ENCODE results near the gene ETV1. TPM values are rescaled to one million over a fixed set of nuclear protein-coding genes. Genes with fewer than 3 reads are reported as not detected.

The ETV1 gene
- total RNA-seq, 4 donors from 2014 or later = 0.41 to 2.0 (median 0.83) TPM

DNA sequence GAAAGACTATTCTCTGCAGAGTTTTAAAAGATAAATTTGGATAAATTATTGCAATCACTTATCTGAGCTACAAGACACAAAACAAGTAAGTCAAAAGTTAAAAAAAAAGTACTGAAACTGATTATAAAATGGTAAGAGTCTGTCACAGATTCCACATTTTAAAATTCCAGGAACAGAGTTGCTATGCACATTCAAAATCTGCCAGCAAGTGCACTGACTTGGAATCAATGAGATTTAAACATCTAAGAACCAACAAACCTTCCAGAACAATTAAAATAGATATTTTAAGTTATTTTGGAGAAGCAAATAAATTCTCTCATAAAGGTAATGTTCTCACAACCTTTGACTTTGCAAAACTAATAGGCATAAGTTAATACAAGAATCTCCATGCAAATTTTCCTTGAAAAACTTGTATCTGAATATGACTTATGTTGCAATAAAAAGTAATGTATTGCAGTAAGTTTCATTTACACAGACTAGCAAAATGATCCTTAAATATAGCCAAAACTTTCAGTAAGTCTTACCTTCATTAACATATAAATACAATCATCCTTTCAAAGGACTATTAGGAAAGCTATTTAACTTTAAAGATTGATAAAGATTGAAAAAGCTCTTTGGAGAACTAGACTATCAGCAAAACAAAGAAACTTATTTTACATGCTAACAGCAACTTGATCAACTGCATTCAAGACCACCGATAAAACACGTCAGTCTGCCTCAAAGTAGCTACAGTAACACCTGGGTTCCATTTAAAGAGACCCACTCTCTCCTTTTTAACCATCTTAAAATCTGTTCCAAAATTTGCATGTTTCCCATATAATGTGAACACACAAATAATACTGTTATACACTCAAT, 4.4 kb downstream of the ETV1 start:
- intact Hi-C loops (cut with DNase I; ENCODE audit: low total_unique reads) (no loop called here), in situ Hi-C loops (cut with MboI; ENCODE audit: low sequenced_read_pairs in 4 of 4) (no loop called here)
- Histone ChIP-seq H3K4me1 (peaks cover 8 to 12% of the 10 kb centered on the region in 2 donors), H3K9me3 (no peaks in the 10 kb centered on the region), H3K4me3 (no peak overlapping the region), H3K27ac (no peak overlapping the region), H3K36me3 (no peaks in the 10 kb centered on the region), H3K27me3 (peaks cover 0 to 12% (median 4%) of the 10 kb centered on the region in 3 donors)
- no peak for TF ChIP-seq POLR2A (IDR thresholded peaks at IDR 0.05)
- TF ChIP-seq, protein P1, sequence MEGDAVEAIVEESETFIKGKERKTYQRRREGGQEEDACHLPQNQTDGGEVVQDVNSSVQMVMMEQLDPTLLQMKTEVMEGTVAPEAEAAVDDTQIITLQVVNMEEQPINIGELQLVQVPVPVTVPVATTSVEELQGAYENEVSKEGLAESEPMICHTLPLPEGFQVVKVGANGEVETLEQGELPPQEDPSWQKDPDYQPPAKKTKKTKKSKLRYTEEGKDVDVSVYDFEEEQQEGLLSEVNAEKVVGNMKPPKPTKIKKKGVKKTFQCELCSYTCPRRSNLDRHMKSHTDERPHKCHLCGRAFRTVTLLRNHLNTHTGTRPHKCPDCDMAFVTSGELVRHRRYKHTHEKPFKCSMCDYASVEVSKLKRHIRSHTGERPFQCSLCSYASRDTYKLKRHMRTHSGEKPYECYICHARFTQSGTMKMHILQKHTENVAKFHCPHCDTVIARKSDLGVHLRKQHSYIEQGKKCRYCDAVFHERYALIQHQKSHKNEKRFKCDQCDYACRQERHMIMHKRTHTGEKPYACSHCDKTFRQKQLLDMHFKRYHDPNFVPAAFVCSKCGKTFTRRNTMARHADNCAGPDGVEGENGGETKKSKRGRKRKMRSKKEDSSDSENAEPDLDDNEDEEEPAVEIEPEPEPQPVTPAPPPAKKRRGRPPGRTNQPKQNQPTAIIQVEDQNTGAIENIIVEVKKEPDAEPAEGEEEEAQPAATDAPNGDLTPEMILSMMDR (IDR thresholded peaks at IDR 0.05 in 4 of 5, conservative IDR thresholded peaks at IDR 0.05 in 1 of 5) = no peak
- no peak for ATAC-seq
- no peak for DNase-seq

DNA sequence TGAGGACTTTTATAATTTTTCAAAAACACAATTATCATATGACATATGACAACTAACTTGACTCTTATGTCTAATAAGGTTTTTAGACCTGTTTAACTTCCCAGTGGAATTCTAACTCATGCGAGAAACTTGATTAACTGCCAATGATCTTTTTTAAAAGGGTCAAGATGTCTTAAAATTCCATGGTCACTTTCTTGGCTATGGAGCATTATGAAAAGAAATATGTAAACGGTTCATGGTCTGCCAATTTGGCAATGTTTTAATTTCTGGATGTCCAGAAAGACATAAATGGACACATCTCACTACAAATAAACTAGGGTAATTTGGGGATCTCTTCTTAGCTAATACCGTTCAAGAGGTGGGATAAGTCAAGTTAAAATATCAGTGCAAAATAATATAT, 5.4 kb downstream of the ETV1 start:
- H3K4me3 ChIP-seq = no peak overlapping the region
- no peaks in the 10 kb centered on the region for H3K9me3 ChIP-seq
- H3K27me3 ChIP-seq = peaks cover 0 to 12% (median 4%) of the 10 kb centered on the region in 3 donors
- ATAC-seq = no peak
- in situ Hi-C loops (cut with MboI; ENCODE audit: low sequenced_read_pairs in 4 of 4) (no loop called here), intact Hi-C loops (cut with DNase I; ENCODE audit: low total_unique reads) (no loop called here)
- H3K36me3 ChIP-seq = no peaks in the 10 kb centered on the region
- H3K4me1 ChIP-seq = peaks cover 5% of the 10 kb centered on the region in 2 donors
- H3K27ac ChIP-seq = no peak overlapping the region
- DNase-seq = no peak
- TF ChIP-seq POLR2A (IDR thresholded peaks at IDR 0.05) = no peak
- TF ChIP-seq, protein P1 (IDR thresholded peaks at IDR 0.05 in 4 of 5, conservative IDR thresholded peaks at IDR 0.05 in 1 of 5) = no peak

DNA sequence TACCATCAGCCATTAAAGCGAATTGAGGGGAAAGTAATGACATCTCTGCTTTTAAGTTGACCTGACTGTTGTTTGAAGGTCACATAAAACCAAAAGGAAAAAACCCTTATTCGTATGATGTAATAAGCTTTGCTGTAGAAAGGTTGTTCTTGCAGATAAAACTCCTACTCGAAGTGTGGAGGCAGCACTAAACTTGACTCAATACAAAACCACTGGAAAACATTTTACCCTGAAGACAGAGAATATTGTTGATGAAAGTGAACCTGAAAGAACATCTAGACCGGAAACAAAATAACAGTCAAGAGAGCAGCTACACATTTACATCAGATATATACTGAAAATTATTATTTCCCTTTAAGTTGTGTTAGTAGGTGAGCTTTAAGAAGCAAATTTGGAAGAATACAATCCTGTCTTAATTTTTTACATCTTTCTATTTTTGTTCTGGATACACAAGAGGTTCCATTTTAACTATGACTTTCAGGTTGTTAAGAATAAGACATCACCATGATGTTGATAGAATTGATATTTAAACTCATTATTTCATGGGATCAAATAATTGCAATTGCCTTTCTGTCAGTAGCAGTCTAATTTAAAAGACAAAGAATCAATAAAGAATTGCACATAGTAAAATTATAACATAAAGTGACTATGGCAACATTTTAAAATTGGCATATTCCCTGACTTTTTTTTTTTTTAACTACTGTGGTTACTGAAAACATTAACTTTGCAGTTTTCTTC, 6.4 kb downstream of the ETV1 start:
- ATAC-seq (no peak), DNase-seq (no peak)
- Histone ChIP-seq H3K36me3 (no peaks in the 10 kb centered on the region), H3K4me1 (no peaks in the 10 kb centered on the region), H3K27ac (no peak overlapping the region), H3K4me3 (no peak overlapping the region), H3K27me3 (peaks cover 0 to 4% (median 3%) of the 10 kb centered on the region in 3 donors), H3K9me3 (no peaks in the 10 kb centered on the region)
- intact Hi-C loops (cut with DNase I; ENCODE audit: low total_unique reads) = no loop called here
- TF ChIP-seq, protein P1 (IDR thresholded peaks at IDR 0.05 in 4 of 5, conservative IDR thresholded peaks at IDR 0.05 in 1 of 5) = no peak
- no peak for TF ChIP-seq POLR2A (IDR thresholded peaks at IDR 0.05)
- in situ Hi-C loops (cut with MboI; ENCODE audit: low sequenced_read_pairs in 4 of 4) = no loop called here

DNA sequence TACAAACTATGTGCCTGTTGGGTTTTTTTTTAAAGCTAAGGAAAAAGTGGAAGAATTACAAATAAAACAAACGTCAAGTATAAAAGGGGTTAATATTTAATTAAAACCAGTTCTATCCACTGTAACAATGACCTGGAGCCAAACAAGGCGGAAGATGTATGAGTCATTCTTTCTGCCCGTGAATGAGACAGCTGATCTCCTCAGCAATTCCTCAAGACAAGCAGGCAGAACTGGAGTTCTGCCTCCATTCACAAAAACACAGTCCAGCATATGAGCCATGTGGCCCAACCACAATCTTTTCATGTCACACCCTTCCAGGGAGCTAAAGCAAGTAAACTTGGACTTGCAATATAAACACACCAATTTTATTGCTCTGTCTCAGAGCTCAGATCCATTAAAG, 8.4 kb downstream of the ETV1 start:
- in situ Hi-C loops (cut with MboI; ENCODE audit: low sequenced_read_pairs in 4 of 4) = no loop called here
- Histone ChIP-seq H3K9me3 (no peaks in the 10 kb centered on the region), H3K27me3 (peaks cover 0 to 4% (median 0%) of the 10 kb centered on the region in 3 donors), H3K4me3 (no peak overlapping the region), H3K4me1 (no peaks in the 10 kb centered on the region), H3K27ac (no peak overlapping the region), H3K36me3 (no peaks in the 10 kb centered on the region)
- DNase-seq (peak; percentile 10 to 36), ATAC-seq (peak; percentile 85 to 88)
- TF ChIP-seq, protein P1 (IDR thresholded peaks at IDR 0.05 in 4 of 5, conservative IDR thresholded peaks at IDR 0.05 in 1 of 5) = no peak
- no peak for TF ChIP-seq POLR2A (IDR thresholded peaks at IDR 0.05)
- intact Hi-C loops (cut with DNase I; ENCODE audit: low total_unique reads) = no loop called here

All from gastrocnemius medialis (tissue), 4 donors.